NCI-H82 treated with DMSO at 0.1 percent for 48 hours (cell line): ENCODE measurements around the gene SNRPA1.
"Not testable (repeated sequence)": the region's sequence is repeated elsewhere in the genome, so short reads cannot be mapped to it uniquely, and the experiment has no call there.

Experiments used
- DNase-seq: peaks from one replicate; lab custom pipeline; 2025; ENCODE audit not compliant: unreplicated experiment; lab: John Stamatoyannopoulos, UW

SNRPA1 gene

GRCh38 chr15:101296418-101297405 lies 1.7 kb upstream of the SNRPA1 start:
- DNase-seq: no peak

- no peak for DNase-seq
Observed at GRCh38 chr15:101295607-101296161, 636 bp upstream of the SNRPA1 start.

GRCh38 chr15:101293122-101293521 lies 1.9 kb downstream of the SNRPA1 start:
- no peak for DNase-seq

GRCh38 chr15:101288905-101289513 lies 6.0 kb downstream of the SNRPA1 start:
- DNase-seq: no peak

GRCh38 chr15:101287342-101287741 lies 7.7 kb downstream of the SNRPA1 start:
- not testable (repeated sequence) for DNase-seq

GRCh38 chr15:101286471-101287114 lies 8.5 kb downstream of the SNRPA1 start:
- no peak for DNase-seq

GRCh38 chr15:101283931-101284330 lies 11.1 kb downstream of the SNRPA1 start:
- no peak for DNase-seq

GRCh38 chr15:101280007-101280406 lies 15.0 kb downstream of the SNRPA1 start:
- DNase-seq: no peak

GRCh38 chr15:101277943-101278564 lies 17.0 kb downstream of the SNRPA1 start:
- no peak for DNase-seq

- peak; percentile 55 for DNase-seq
Observed at GRCh38 chr15:101277038-101277822, 17.8 kb downstream of the SNRPA1 start, which contains the start of gene SELENOS. SELENOS (minus strand) TSS chr15:101277485; CDS start chr15:101277417, 68 bp downstream.

- no peak for DNase-seq
Observed at GRCh38 chr15:101276501-101277037, 18.5 kb downstream of the SNRPA1 start.

- no peak for DNase-seq
Observed at GRCh38 chr15:101275018-101275417, 20.0 kb downstream of the SNRPA1 start.

GRCh38 chr15:101273534-101273933 lies 21.5 kb downstream of the SNRPA1 start:
- DNase-seq: no peak

- DNase-seq: no peak
Observed at GRCh38 chr15:101272584-101272983, 22.5 kb downstream of the SNRPA1 start.

- DNase-seq: no peak
Observed at GRCh38 chr15:101269479-101270223, 25.4 kb downstream of the SNRPA1 start.

GRCh38 chr15:101267320-101268104 lies 27.5 kb downstream of the SNRPA1 start:
- no peak for DNase-seq

- no peak for DNase-seq
Observed at GRCh38 chr15:101266787-101267186, 28.3 kb downstream of the SNRPA1 start.

- no peak for DNase-seq
Observed at GRCh38 chr15:101266034-101266433, 29.0 kb downstream of the SNRPA1 start.
